Measurements from ENCODE around the gene STYXL2. TPM values are rescaled to one million over a fixed set of nuclear protein-coding genes. Genes with fewer than 3 reads are reported as not detected.

The STYXL2 gene
- total and polyA plus RNA-seq, 2 donors (not counting 3 experiments of a cell fraction or from before 2014, with no cell fraction given): not detected

- BruUV-seq (replicated peaks): no TSS peak
- Histone ChIP-seq H3K9me1 (replicated peaks; ENCODE audit: control insufficient read depth, extremely low read depth, insufficient read depth, low read length) (no peaks in the 10 kb centered on the region), H3K27ac (ENCODE audit: insufficient read depth, low read depth, low read length) (no peak overlapping the region), H3K4me1 (ENCODE audit: control insufficient read depth, extremely low read depth, insufficient read depth, low read length) (no peaks in the 10 kb centered on the region), H3K4me3 (replicated peaks in 1 of 3; ENCODE audit: insufficient read depth in 1 of 3, low read depth in 1 of 3, low read length in 3 of 3) (no peak overlapping the region), H4K20me1 (replicated peaks; ENCODE audit: control insufficient read depth, extremely low read depth, insufficient read depth, low read length) (no peaks in the 10 kb centered on the region), H2AFZ (ENCODE audit: low read depth, low read length) (no peak overlapping the region), H3K9ac (replicated peaks; ENCODE audit: extremely low read depth, insufficient read depth, low read length) (no peak overlapping the region), H3K27me3 (ENCODE audit: control insufficient read depth in 2 of 2, insufficient read depth in 2 of 2, low read length in 2 of 2) (no peaks in the 10 kb centered on the region), H3K4me2 (ENCODE audit: insufficient read depth, low read length) (no peak overlapping the region), H3K79me2 (ENCODE audit: control insufficient read depth, insufficient read depth, low read length) (no peaks in the 10 kb centered on the region), H3K36me3 (ENCODE audit: control insufficient read depth in 2 of 2, extremely low read depth in 1 of 2, insufficient read depth in 2 of 2, low read length in 2 of 2) (no peaks in the 10 kb centered on the region), H3K9me3 (replicated peaks; ENCODE audit: control insufficient read depth, insufficient read depth, low read length) (no peaks in the 10 kb centered on the region)
- DNase-seq (ENCODE audit: low read depth, low spot score): no peak
- ChIA-PET POLR2A (no interaction called here), CTCF (interaction anchor here (1.2 kb wide), 1 partner anchor 9 kb away, joined by 3 read pairs; no protein-coding TSS in a partner anchor)
- dilution Hi-C loops (cut with MboI; ENCODE audit: extremely low pct_ligation_motif_present, low sequenced_read_pairs): no loop called here
- intact Hi-C loops (cut with micrococcal nuclease): no loop called here
- TF ChIP-seq, protein P1, sequence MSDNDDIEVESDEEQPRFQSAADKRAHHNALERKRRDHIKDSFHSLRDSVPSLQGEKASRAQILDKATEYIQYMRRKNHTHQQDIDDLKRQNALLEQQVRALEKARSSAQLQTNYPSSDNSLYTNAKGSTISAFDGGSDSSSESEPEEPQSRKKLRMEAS (IDR thresholded peaks at IDR 0.05; ENCODE audit: insufficient read depth, insufficient read length): no peak
- TF ChIP-seq POLR2AphosphoS5 (IDR thresholded peaks at IDR 0.05; ENCODE audit: insufficient read depth, low read depth, low read length): no peak
- TF ChIP-seq EZH2 (IDR thresholded peaks at IDR 0.05; ENCODE audit: borderline replicate concordance, low read depth, low read length, severe bottlenecking): no peak
- no peak for TF ChIP-seq FOS (IDR thresholded peaks at IDR 0.05; ENCODE audit: borderline replicate concordance, insufficient read depth, low read length)
- no peak for TF ChIP-seq JUN (IDR thresholded peaks at IDR 0.05; ENCODE audit: borderline replicate concordance, insufficient read depth, insufficient read length, low read depth)
- TF ChIP-seq POLR2A (IDR thresholded peaks at IDR 0.05; ENCODE audit: low read depth, low read length): no peak
- no peak for TF ChIP-seq MYC (IDR thresholded peaks at IDR 0.05; ENCODE audit: low read depth, low read length)
- TF ChIP-seq CTCF (IDR thresholded peaks at IDR 0.05; ENCODE audit: extremely low read depth in 1 of 2, insufficient read depth in 1 of 2, low read depth in 1 of 2, low read length in 2 of 2): no peak
- TF ChIP-seq GATA2 (IDR thresholded peaks at IDR 0.05; ENCODE audit: insufficient read depth, insufficient read length, low read depth, low read length): no peak
- no peak for FAIRE-seq
These were observed 34.7 kb downstream of the STYXL2 start for GRCh38 chr1:167128261-167129227.

Data from endothelial cell of umbilical vein (primary cell).